ENCODE measurements around the gene TSPAN9.

DNA sequence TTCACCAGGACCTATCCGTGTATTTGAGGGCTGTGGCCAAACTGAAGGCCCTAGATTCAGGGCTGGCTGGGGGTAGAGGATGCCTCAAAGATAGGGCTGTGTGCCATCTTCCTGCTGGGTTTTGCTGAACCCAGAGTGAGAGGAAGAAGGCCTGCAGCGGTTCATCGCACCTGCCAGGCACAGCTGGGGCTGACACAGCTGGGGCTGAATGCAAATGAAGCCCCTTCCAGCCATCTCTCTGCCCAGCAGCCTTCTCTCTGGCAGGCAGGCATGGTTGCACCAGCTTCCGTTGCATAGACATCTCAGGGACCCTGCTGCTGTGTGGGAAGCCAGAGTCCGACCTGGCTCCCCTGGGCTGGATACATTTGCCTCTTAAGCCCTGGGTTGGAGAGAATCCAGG is 152.4 kb downstream of the TSPAN9 start:
- TF ChIP-seq GATA2 (IDR thresholded peaks at IDR 0.05; ENCODE audit: low read depth, low read length) (no peak), GATA3 (IDR thresholded peaks at IDR 0.05; ENCODE audit: low read depth, low read length) (no peak)

Measured in SH-SY5Y (cell line).